GM19023 (cell line): ENCODE results near the gene CPM.
"Not testable (repeated sequence)": the region's sequence is repeated elsewhere in the genome, so short reads cannot be mapped to it uniquely, and the experiment has no call there.

Experiments
- ATAC-seq: cut with Tn5 transposase; IDR thresholded peaks from one replicate; pipeline ENCODE4 v1.9.1; 2021; ENCODE audit warnings: mild to moderate bottlenecking, moderate library complexity; ENCODE audit not compliant: unreplicated experiment

CPM gene

GRCh38 chr12:68809190-68810026, 123.6 kb downstream of the CPM start:
- ATAC-seq, result no peak

- ATAC-seq, result peak; percentile 55
These were observed 124.4 kb downstream of the CPM start for GRCh38 chr12:68808388-68809189.

GRCh38 chr12:68807576-68808387, 125.2 kb downstream of the CPM start, which contains the start of gene MDM2:
TSS of gene MDM2 (plus strand) at chr12:68808177. CDS start at chr12:68808478, 301 bp downstream.
- peak; percentile 70 for ATAC-seq

- not testable (repeated sequence) for ATAC-seq
These were observed 125.7 kb downstream of the CPM start for GRCh38 chr12:68807274-68807575.

GRCh38 chr12:68806488-68807237, 126.3 kb downstream of the CPM start:
- no peak for ATAC-seq

- ATAC-seq, result no peak
These were observed 127.3 kb downstream of the CPM start for GRCh38 chr12:68805592-68806120.

GRCh38 chr12:68804657-68805591, 128.0 kb downstream of the CPM start:
- ATAC-seq, result no peak

GRCh38 chr12:68803948-68804656, 128.9 kb downstream of the CPM start:
- ATAC-seq, result no peak

- not testable (repeated sequence) for ATAC-seq
These were observed 129.9 kb downstream of the CPM start for GRCh38 chr12:68802911-68803651.

- ATAC-seq, result not testable (repeated sequence)
These were observed 130.6 kb downstream of the CPM start for GRCh38 chr12:68802372-68802745.
